Subcutaneous abdominal adipose tissue (tissue), 5 donors: ENCODE measurements around the gene INPP5A.

Experiments used
- H3K27ac ChIP-seq: one replicate; pipeline ENCODE4 v1.7.0; 2013; ENCODE audit warnings: low read depth, mild to moderate bottlenecking, inconsistent platforms, low read length, moderate library complexity
- H3K27me3 ChIP-seq, 5 donors: one replicate each; pipeline ENCODE4 v1.7.0; 2013; ENCODE audit warnings: low read length in 5 of 5, inconsistent platforms in 1 of 5; ENCODE audit not compliant: control insufficient read depth in 5 of 5, insufficient read depth in 4 of 5
- H3K36me3 ChIP-seq, 5 donors: one replicate each; pipeline ENCODE4 v1.7.0; 2013; ENCODE audit warnings: low read length in 5 of 5; ENCODE audit not compliant: control insufficient read depth in 5 of 5, insufficient read depth in 5 of 5
- H3K4me1 ChIP-seq, 5 donors: one replicate each; pipeline ENCODE4 v1.7.0; 2013; ENCODE audit warnings: low read length in 5 of 5, mild to moderate bottlenecking in 3 of 5, moderate library complexity in 1 of 5; ENCODE audit not compliant: control insufficient read depth in 5 of 5, insufficient read depth in 5 of 5
- H3K4me3 ChIP-seq, 5 donors: one replicate each; pipeline ENCODE4 v1.7.0; 2013; ENCODE audit warnings: low read length in 5 of 5, low read depth in 1 of 5
- H3K9ac ChIP-seq, 5 donors: one replicate each; pipeline ENCODE4 v1.7.0; 2013; ENCODE audit warnings: low read length in 5 of 5, mild to moderate bottlenecking in 4 of 5, moderate library complexity in 3 of 5
- H3K9me3 ChIP-seq, 5 donors: one replicate each; pipeline ENCODE4 v1.7.0; 2013; ENCODE audit warnings: low read length in 5 of 5; ENCODE audit not compliant: control insufficient read depth in 5 of 5
- donor health status: healthy.
- donor health status: healthy.
- donor health status: healthy.
- donor health status: healthy.
- donor health status: healthy.

Gene INPP5A

DNA sequence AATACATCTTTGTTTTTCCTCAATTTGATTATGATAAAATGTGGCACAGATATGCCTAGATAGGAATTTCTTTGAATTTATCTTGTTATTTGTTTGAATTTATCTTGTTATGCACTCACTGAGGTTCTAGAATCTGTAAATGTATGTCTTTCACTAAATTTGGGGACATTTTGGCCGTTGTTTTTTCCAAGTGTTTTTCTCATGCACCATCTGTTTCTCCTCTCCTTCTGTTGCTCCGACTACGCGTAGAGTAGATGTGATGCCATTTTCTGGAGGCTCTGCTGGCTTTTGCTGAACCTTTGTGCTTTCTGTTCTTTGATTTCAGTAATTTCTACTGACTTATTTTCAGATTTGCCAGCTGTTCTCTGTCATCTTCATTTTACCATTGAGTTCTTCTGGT is 101.9 kb downstream of the INPP5A start:
- Histone ChIP-seq H3K27ac (no peak overlapping the region), H3K36me3 (no peaks in the 10 kb centered on the region), H3K27me3 (no peaks in the 10 kb centered on the region), H3K4me3 (no peak overlapping the region), H3K9me3 (no peaks in the 10 kb centered on the region), H3K9ac (no peak overlapping the region), H3K4me1 (peaks cover 0 to 18% (median 6%) of the 10 kb centered on the region in 5 donors)

DNA sequence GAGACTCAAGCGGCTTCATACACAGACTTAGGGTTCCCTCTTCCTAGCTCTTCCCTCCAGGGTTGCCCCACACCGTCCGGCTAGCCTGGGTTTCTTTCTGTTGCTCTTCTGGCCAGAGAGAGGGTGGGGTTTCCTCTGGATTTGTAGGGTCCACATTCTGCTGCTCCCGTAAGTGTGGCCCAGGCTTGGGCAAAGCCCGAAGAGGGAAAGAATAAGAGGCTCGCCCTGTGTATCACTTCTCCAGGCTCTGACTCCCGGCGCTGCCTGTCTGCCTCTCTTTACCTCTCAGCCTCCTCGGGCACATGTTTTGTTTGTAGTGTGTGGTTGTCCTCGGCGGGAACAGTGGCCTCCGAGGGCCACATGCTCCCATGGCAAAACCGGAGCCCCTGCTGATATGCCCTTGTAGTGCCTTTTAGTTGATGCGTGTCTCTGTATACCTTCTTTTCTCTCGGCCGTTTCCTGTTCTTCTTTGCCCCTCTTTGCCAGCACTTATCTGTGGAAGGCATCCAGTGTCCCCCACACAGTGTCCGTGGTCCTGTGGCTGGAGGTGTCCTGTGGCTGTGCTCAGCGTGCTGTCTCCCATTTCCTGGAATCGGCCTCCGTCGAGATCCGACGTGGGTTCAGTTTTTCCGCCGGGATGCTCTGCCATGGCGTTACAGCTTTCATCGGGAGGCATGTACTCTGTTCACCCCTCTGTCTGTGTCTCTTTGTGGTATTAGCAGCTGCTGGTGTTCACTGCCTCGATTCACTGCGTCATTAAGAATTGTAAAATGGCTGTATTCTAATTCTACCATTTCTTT is 102.9 kb downstream of the INPP5A start:
- Histone ChIP-seq H3K4me1 (peaks cover 3 to 16% (median 6%) of the 10 kb centered on the region in 5 donors), H3K9ac (no peak overlapping the region), H3K4me3 (no peak overlapping the region), H3K9me3 (no peaks in the 10 kb centered on the region), H3K27me3 (no peaks in the 10 kb centered on the region), H3K27ac (no peak overlapping the region), H3K36me3 (no peaks in the 10 kb centered on the region)

DNA sequence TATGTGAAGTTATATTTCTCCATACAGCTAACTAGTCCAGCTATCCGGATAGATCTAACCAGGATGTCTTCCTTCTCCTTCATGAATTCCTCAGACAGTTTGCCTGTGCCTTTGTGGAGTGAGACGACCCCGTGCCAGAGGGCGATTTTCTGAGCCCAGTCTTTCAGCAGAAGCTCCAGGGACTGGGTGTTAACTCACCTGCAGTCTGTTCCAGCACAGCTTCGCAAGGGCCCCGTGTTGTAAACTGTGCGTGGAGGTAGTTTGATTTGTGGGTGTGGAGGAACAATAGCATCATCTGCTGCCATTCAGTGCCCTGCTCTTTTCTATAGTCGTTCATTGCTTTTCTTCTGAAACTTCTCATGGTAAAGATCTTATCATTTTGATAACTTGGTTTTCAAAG is 103.8 kb downstream of the INPP5A start:
- H3K27me3 ChIP-seq: no peaks in the 10 kb centered on the region
- peaks cover 3 to 16% (median 6%) of the 10 kb centered on the region in 5 donors for H3K4me1 ChIP-seq
- no peak overlapping the region for H3K9ac ChIP-seq
- H3K9me3 ChIP-seq: no peaks in the 10 kb centered on the region
- H3K4me3 ChIP-seq: no peak overlapping the region
- peaks cover 0 to 3% (median 0%) of the 10 kb centered on the region in 5 donors for H3K36me3 ChIP-seq
- H3K27ac ChIP-seq: no peak overlapping the region

DNA sequence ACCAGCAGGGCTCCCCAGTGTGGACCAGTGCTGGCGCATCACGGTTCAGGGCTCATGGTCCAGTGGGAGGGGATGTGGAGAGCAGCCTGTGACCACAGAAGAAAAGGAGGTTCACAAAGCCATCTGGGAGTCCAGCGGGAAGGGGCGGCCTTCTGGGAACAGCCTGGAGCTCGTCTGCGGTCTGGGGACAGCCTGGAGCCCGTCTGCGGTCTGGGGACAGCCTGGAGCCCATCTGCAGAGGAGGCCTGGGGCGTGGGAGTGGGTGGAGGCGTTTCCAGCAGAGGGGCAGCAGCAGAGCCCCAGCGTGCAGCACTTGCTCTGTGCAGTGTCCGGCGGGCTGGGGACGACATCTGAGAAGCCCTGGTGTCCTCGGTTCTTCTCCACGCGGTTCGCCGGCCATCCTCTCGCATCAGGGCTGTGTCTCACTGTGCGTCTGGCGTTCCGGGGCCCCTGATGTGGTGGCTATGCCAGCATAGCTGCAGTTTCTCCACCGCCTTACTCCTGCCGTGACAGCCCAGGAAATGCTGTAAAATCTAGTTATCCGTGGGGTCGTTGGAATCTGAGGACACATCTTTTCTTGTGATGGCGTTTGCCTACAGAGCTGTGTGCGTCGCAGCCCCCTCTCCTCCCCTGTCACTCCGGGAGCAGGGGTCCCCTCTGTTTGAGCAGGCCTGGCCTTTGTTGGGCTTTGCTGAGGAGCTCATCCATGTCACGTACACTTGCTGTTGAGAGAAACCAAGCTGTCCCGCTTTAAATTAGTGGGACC is 104.6 kb downstream of the INPP5A start:
- Histone ChIP-seq H3K9me3 (no peaks in the 10 kb centered on the region), H3K9ac (no peak overlapping the region), H3K27ac (no peak overlapping the region), H3K36me3 (peaks cover 0 to 7% (median 0%) of the 10 kb centered on the region in 5 donors), H3K27me3 (no peaks in the 10 kb centered on the region), H3K4me1 (peaks cover 3 to 16% (median 6%) of the 10 kb centered on the region in 5 donors), H3K4me3 (no peak overlapping the region)

DNA sequence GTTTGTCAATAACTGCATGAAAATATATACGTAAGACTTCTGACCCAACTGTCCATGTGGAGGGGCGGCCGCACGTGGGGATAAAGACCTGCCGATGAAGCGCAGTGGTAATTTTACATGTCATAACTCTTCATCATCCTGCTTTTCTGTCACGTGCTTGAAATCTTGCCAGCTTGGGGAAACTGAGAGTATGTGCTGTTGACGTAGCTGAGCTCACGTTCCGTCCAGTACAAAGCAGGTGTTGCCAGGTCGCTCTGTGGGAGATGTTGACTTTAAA is 105.1 kb downstream of the INPP5A start:
- no peak overlapping the region for H3K27ac ChIP-seq
- no peaks in the 10 kb centered on the region for H3K27me3 ChIP-seq
- H3K4me3 ChIP-seq: no peak overlapping the region
- H3K9ac ChIP-seq: no peak overlapping the region
- no peaks in the 10 kb centered on the region for H3K9me3 ChIP-seq
- H3K36me3 ChIP-seq: peaks cover 0 to 7% (median 0%) of the 10 kb centered on the region in 5 donors
- H3K4me1 ChIP-seq: peaks cover 3 to 12% (median 4%) of the 10 kb centered on the region in 5 donors

DNA sequence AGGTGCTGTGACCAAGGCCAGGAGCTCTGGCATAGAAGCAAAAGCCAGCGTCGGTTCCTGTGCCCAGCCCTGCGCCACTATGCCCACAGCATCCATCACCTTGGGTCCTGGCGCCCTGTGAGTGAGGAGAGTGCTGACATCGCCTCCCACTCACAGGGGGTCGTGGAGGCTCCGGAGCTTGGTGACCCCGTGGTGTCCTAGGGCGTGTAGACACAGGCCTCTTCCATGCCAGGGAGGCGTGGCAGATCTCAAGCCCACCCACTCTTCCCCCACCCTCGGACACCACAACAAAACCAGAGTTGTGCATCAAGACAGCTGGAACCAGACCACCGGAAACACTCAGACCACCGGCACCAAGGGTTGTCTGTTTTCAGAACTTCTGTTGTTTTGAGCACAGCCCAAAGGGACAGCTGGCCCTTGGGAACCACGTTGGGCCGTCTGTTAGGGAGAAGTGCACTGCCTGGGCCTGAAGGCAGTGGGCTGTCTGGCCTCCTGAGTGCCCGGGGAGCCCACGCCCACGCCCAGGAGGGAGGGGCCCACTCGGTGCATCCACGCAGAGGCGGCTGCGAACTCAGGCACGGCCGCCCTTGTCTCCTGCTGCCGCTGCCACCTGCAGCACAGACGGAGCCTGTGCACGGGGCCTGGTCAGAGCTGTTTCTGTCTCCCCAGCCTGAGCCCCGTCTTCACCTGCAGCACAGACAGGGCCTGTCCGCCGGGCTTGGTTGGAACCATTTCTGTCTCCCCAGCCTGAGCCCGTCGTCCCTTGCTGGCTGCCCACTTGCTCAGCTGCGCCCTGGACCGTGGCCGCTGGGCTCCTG is 106.3 kb downstream of the INPP5A start:
- H3K27ac ChIP-seq: no peak overlapping the region
- H3K9me3 ChIP-seq: no peaks in the 10 kb centered on the region
- H3K4me1 ChIP-seq: peaks cover 0 to 8% (median 2%) of the 10 kb centered on the region in 5 donors

DNA sequence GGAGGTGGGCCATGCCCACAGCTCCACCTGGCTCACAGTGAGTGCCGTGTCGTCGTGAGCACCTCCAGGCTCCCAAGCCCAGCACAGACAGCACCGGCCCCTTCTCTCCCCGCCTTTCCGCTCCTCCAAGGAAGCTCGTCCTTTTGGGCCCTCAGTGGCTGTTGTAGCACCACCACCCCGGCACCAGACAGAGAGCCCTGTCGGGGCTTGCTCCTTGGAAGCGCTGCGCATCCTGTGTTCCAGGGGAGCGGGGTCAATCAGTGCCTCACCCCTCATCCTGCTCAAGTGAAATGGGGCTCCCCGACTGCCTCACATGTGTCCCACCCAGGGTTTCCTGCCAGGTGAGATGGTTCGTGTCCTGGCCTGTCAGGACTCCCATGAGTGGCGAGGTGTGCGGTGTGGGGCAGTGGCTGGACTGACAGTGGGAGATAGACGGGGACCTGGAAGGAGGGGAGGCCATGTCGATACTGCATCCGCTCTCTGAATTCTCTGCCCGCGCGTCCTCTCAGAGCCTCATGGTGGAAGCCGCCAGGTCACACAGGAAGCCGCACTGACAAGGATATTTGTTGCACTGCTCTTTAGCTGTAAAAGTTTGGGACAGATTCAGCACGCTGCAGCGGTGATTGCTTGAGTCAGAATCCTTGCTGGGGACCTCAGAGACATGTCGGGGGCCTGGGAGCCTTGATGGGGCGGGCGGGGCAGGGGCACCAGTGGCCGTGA is 107.1 kb downstream of the INPP5A start:
- Histone ChIP-seq H3K9ac (no peak overlapping the region), H3K27ac (no peak overlapping the region), H3K4me1 (peaks cover 0 to 15% (median 3%) of the 10 kb centered on the region in 5 donors)

More for the DNA sequence above, 106.3 kb downstream of the INPP5A start:
- no peak overlapping the region for H3K9ac ChIP-seq
- H3K36me3 ChIP-seq: peaks cover 0 to 7% (median 0%) of the 10 kb centered on the region in 5 donors
- no peaks in the 10 kb centered on the region for H3K27me3 ChIP-seq
- no peak overlapping the region for H3K4me3 ChIP-seq

DNA sequence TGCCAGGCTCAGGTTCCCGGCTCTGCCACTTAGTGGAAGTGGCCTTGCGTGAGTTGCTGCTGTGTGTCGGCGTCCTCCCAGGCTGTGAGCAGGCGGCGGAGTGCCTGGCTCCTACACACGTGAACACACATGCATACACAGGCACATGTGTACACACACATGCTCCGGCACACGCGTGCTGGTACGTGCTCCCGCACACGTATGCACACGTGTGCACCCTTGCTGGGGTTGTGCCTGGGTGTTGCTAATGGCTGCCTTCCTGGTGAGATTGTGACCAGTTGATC is 107.6 kb downstream of the INPP5A start:
- Histone ChIP-seq H3K9me3 (no peaks in the 10 kb centered on the region), H3K9ac (no peak overlapping the region), H3K4me1 (peaks cover 0 to 18% (median 3%) of the 10 kb centered on the region in 5 donors), H3K27me3 (no peaks in the 10 kb centered on the region), H3K4me3 (no peak overlapping the region), H3K36me3 (peaks cover 0 to 10% (median 2%) of the 10 kb centered on the region in 5 donors), H3K27ac (no peak overlapping the region)

More for the DNA sequence above, 107.1 kb downstream of the INPP5A start:
- no peaks in the 10 kb centered on the region for H3K9me3 ChIP-seq
- H3K27me3 ChIP-seq: no peaks in the 10 kb centered on the region
- H3K36me3 ChIP-seq: peaks cover 0 to 7% (median 0%) of the 10 kb centered on the region in 5 donors
- H3K4me3 ChIP-seq: no peak overlapping the region

DNA sequence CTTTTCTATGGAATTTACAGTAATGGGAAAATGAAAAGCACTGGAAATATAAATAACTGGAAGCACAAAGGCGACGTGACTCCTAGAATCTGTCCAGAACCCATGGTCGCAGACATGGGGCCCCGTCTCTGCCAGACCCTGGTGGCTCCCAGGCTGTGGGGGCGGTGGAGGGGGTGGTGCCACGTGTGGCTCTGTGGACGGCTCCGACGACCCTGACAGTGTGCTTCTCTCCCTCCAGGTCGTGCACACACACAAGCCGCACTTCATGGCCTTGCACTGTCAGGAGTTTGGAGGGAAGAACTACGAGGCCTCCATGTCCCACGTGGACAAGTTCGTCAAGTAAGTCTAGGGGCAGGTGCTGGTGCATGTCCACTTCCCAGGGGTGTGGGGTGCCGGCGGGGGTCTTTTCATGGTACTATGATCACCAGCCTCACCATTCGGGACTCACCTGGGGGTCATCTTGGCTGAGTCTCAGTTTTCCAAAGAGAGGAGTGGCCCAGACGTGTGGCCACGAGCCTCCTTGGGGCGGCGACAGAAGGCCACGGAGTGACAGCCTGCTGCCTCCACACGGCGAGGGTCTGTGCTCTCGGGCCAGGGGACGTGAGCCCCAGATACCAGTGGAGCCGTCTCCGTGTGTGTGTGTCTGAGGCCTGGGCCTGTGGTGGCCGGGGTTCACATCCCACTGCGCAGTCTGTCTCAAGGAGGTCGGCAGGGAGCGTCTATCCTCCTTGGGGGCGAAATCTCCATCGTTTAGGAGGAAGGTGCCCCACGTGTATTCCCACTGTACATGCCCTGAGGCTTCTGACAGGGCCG is 108.2 kb downstream of the INPP5A start:
- Histone ChIP-seq H3K27ac (no peak overlapping the region), H3K4me3 (no peak overlapping the region), H3K4me1 (peaks cover 0 to 18% (median 3%) of the 10 kb centered on the region in 5 donors), H3K27me3 (no peaks in the 10 kb centered on the region), H3K36me3 (peaks cover 0 to 17% (median 8%) of the 10 kb centered on the region in 5 donors), H3K9me3 (no peaks in the 10 kb centered on the region), H3K9ac (no peak overlapping the region)
